ENCODE measurements around the gene PHACTR3.

DNA sequence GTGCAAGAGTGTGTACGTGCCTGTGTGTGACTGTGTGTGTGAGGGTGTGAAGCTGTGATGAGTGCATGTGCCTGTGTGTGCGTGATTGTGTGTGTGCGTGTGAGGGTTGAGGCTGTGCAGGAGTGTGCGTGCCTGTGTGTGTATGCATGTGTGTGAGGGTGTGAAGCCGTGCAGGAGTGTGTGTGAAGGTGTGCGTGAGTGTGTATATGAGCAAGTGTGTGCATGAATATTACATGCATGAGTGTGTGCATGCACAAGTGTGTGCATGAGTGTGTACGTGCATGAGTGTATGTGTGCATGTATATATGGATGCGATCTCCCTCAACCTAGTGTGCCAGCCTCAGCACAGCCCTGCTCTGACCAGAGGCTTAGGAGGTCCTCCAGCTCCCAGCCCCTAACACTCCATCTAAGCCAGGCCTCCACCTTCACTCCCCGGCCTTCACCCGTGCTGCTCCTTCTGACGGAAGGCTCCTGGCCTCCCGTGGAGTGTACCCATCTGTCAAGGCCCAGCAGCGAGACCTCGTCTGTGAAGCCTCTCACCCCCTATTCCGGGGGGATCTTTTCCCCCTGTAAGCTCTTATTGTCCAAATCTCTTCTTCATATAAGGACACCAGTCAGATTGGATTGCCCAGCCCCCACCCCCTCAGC lies 19.9 kb upstream of the PHACTR3 start:
- TF ChIP-seq, protein P1, sequence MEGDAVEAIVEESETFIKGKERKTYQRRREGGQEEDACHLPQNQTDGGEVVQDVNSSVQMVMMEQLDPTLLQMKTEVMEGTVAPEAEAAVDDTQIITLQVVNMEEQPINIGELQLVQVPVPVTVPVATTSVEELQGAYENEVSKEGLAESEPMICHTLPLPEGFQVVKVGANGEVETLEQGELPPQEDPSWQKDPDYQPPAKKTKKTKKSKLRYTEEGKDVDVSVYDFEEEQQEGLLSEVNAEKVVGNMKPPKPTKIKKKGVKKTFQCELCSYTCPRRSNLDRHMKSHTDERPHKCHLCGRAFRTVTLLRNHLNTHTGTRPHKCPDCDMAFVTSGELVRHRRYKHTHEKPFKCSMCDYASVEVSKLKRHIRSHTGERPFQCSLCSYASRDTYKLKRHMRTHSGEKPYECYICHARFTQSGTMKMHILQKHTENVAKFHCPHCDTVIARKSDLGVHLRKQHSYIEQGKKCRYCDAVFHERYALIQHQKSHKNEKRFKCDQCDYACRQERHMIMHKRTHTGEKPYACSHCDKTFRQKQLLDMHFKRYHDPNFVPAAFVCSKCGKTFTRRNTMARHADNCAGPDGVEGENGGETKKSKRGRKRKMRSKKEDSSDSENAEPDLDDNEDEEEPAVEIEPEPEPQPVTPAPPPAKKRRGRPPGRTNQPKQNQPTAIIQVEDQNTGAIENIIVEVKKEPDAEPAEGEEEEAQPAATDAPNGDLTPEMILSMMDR (conservative IDR thresholded peaks at IDR 0.05; ENCODE audit: low read depth in 2 of 2), result no peak
- TF ChIP-seq POLR2AphosphoS5 (IDR thresholded peaks at IDR 0.05; ENCODE audit: low read depth) (no peak), ZNF114 (CRISPR knock-in tag; IDR thresholded peaks at IDR 0.05) (no peak), NANOG (IDR thresholded peaks at IDR 0.05; ENCODE audit: borderline replicate concordance) (no peak), EZH2 (IDR thresholded peaks at IDR 0.05; ENCODE audit: low read depth, unreplicated experiment) (no peak), CREB1 (CRISPR knock-in tag; IDR thresholded peaks at IDR 0.05; ENCODE audit: low read depth) (no peak), ZNF331 (CRISPR knock-in tag; IDR thresholded peaks at IDR 0.05; ENCODE audit: low read depth) (no peak), JUNB (IDR thresholded peaks at IDR 0.05; ENCODE audit: unreplicated experiment) (no peak), STAT1 (IDR thresholded peaks at IDR 0.05; ENCODE audit: unreplicated experiment) (no peak), EZH2phosphoT487 (IDR thresholded peaks at IDR 0.05; ENCODE audit: unreplicated experiment) (no peak)
- TF ChIP-seq, protein P2, sequence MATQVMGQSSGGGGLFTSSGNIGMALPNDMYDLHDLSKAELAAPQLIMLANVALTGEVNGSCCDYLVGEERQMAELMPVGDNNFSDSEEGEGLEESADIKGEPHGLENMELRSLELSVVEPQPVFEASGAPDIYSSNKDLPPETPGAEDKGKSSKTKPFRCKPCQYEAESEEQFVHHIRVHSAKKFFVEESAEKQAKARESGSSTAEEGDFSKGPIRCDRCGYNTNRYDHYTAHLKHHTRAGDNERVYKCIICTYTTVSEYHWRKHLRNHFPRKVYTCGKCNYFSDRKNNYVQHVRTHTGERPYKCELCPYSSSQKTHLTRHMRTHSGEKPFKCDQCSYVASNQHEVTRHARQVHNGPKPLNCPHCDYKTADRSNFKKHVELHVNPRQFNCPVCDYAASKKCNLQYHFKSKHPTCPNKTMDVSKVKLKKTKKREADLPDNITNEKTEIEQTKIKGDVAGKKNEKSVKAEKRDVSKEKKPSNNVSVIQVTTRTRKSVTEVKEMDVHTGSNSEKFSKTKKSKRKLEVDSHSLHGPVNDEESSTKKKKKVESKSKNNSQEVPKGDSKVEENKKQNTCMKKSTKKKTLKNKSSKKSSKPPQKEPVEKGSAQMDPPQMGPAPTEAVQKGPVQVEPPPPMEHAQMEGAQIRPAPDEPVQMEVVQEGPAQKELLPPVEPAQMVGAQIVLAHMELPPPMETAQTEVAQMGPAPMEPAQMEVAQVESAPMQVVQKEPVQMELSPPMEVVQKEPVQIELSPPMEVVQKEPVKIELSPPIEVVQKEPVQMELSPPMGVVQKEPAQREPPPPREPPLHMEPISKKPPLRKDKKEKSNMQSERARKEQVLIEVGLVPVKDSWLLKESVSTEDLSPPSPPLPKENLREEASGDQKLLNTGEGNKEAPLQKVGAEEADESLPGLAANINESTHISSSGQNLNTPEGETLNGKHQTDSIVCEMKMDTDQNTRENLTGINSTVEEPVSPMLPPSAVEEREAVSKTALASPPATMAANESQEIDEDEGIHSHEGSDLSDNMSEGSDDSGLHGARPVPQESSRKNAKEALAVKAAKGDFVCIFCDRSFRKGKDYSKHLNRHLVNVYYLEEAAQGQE (IDR thresholded peaks at IDR 0.05; ENCODE audit: unreplicated experiment), result no peak
- TF ChIP-seq, protein P3, sequence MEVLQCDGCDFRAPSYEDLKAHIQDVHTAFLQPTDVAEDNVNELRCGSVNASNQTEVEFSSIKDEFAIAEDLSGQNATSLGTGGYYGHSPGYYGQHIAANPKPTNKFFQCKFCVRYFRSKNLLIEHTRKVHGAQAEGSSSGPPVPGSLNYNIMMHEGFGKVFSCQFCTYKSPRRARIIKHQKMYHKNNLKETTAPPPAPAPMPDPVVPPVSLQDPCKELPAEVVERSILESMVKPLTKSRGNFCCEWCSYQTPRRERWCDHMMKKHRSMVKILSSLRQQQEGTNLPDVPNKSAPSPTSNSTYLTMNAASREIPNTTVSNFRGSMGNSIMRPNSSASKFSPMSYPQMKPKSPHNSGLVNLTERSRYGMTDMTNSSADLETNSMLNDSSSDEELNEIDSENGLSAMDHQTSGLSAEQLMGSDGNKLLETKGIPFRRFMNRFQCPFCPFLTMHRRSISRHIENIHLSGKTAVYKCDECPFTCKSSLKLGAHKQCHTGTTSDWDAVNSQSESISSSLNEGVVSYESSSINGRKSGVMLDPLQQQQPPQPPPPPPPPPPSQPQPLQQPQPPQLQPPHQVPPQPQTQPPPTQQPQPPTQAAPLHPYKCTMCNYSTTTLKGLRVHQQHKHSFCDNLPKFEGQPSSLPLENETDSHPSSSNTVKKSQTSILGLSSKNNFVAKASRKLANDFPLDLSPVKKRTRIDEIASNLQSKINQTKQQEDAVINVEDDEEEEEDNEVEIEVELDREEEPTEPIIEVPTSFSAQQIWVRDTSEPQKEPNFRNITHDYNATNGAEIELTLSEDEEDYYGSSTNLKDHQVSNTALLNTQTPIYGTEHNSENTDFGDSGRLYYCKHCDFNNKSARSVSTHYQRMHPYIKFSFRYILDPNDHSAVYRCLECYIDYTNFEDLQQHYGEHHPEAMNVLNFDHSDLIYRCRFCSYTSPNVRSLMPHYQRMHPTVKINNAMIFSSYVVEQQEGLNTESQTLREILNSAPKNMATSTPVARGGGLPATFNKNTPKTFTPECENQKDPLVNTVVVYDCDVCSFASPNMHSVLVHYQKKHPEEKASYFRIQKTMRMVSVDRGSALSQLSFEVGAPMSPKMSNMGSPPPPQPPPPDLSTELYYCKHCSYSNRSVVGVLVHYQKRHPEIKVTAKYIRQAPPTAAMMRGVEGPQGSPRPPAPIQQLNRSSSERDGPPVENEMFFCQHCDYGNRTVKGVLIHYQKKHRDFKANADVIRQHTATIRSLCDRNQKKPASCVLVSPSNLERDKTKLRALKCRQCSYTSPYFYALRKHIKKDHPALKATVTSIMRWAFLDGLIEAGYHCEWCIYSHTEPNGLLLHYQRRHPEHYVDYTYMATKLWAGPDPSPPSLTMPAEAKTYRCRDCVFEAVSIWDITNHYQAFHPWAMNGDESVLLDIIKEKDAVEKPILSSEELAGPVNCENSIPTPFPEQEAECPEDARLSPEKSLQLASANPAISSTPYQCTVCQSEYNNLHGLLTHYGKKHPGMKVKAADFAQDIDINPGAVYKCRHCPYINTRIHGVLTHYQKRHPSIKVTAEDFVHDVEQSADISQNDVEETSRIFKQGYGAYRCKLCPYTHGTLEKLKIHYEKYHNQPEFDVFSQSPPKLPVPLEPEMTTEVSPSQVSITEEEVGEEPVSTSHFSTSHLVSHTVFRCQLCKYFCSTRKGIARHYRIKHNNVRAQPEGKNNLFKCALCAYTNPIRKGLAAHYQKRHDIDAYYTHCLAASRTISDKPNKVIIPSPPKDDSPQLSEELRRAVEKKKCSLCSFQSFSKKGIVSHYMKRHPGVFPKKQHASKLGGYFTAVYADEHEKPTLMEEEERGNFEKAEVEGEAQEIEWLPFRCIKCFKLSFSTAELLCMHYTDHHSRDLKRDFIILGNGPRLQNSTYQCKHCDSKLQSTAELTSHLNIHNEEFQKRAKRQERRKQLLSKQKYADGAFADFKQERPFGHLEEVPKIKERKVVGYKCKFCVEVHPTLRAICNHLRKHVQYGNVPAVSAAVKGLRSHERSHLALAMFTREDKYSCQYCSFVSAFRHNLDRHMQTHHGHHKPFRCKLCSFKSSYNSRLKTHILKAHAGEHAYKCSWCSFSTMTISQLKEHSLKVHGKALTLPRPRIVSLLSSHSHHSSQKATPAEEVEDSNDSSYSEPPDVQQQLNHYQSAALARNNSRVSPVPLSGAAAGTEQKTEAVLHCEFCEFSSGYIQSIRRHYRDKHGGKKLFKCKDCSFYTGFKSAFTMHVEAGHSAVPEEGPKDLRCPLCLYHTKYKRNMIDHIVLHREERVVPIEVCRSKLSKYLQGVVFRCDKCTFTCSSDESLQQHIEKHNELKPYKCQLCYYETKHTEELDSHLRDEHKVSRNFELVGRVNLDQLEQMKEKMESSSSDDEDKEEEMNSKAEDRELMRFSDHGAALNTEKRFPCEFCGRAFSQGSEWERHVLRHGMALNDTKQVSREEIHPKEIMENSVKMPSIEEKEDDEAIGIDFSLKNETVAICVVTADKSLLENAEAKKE (CRISPR knock-in tag; IDR thresholded peaks at IDR 0.05), result no peak
